Heart left ventricle (tissue), 16 donors: Measurements from ENCODE around the gene SUSD4. TPM values are rescaled to one million over a fixed set of nuclear protein-coding genes. Genes with fewer than 3 reads are reported as not detected.

Experiments used
- ATAC-seq, 4 donors: fragments of 200-7000 bp; cut with Tn5 transposase; one replicate each; pipeline ENCODE4 v1.9.1; 2020 to 2022; ENCODE audit warnings: moderate library complexity in 4 of 4, mild to moderate bottlenecking in 3 of 4, moderate number of reproducible peaks in 1 of 4
- DNase-seq, 5 donors: peaks; one replicate each; pipeline ENCODE4 v3.0.0-alpha.2; 2020
- H3K27ac ChIP-seq, 12 donors: fragments of 200-600 bp; sonication (generic) in 4 of 12; one replicate each; pipeline versions ENCODE4 v1.5.0 to v1.8.0; 2016 to 2022; ENCODE audit warnings: mild to moderate bottlenecking in 2 of 12
- H3K27me3 ChIP-seq, 9 donors: fragments of 200-600 bp; sonication (generic) in 2 of 9; one replicate each; pipeline versions ENCODE4 v1.5.1 to v1.8.0; 2016 to 2022; ENCODE audit warnings: mild to moderate bottlenecking in 3 of 9
- H3K36me3 ChIP-seq, 9 donors: fragments of 200-600 bp; sonication (generic) in 2 of 9; one replicate each; pipeline versions ENCODE4 v1.5.0 to v1.8.0; 2018 to 2022; ENCODE audit warnings: mild to moderate bottlenecking in 2 of 9
- H3K4me1 ChIP-seq, 12 donors: fragments of 200-600 bp; sonication (generic) in 4 of 12; one replicate each; pipeline versions ENCODE4 v1.5.0 to v1.8.0; 2016 to 2022; ENCODE audit warnings: mild to moderate bottlenecking in 3 of 12
- H3K4me3 ChIP-seq, 12 donors: fragments of 200-600 bp; sonication (generic) in 4 of 12; one replicate each; pipeline versions ENCODE4 v1.5.0 to v1.8.0; 2017 to 2022; ENCODE audit warnings: mild to moderate bottlenecking in 9 of 12, moderate library complexity in 4 of 12
- H3K9me3 ChIP-seq, 12 donors: fragments of 200-600 bp; sonication (generic) in 4 of 12; one replicate each; pipeline versions ENCODE4 v1.5.0 to v1.8.0; 2016 to 2022; ENCODE audit warnings: mild to moderate bottlenecking in 1 of 12
- CTCF ChIP-seq, 12 donors: fragments of 200-600 bp; sonication (generic) in 4 of 12; IDR thresholded peaks; one replicate each; pipeline versions ENCODE4 v1.5.0 to v1.8.0; 2018 to 2022; ENCODE audit warnings: antibody characterized with exemption in 12 of 12, mild to moderate bottlenecking in 5 of 12
- POLR2A ChIP-seq, 2 donors: fragments of 450-650 bp; IDR thresholded peaks; one replicate each; pipeline ENCODE4 v1.6.1; 2017; ENCODE audit warnings: antibody characterized with exemption in 2 of 2, mild to moderate bottlenecking in 2 of 2, moderate library complexity in 2 of 2
- WGBS, 4 donors: extraction: QIAGEN DNeasy Blood & Tissue Kit in 2 of 4; methylation state at CpG; one replicate each; pipeline versions ENCODE4 v1.1.5 to v1.1.7; 2013 to 2018; 5-methylcytosine and 5-hydroxymethylcytosine counted together
- intact Hi-C, 10 donors: fragments of 100-400 bp; cut with DNase I; formaldehyde crosslinking; loops; one replicate each; pipeline versions ENCODE4 v1.11.1 to v1.14.2; 2022
- polyA plus RNA-seq, 2 donors: library from polyadenylated mRNA; stranded (reverse); fragments of 200-250 nt; gene quantifications; one replicate each; pipeline ENCODE4 v1.2.3, GENCODE V29; 2013
- total RNA-seq, 9 donors: library from RNA; depleted of rRNA in 2 of 9; stranded (reverse); fragments of >200 nt in 2 of 9; fragmentation: NEBNext Ultra II Directional in 3 of 9; extraction: Animal tissue kit (Norgen Biotek cat#: 25700) in 3 of 9; gene quantifications; one replicate each; pipeline versions ENCODE4 v1.1.0 to v1.2.4, GENCODE V29; 2016 to 2023
- donor health status: ischemic (EF 13 %, LVEDD 7.1; RV severe dilation, severe dysfunction).
- donor health status: healthy with polysubstance abuse.
- donor health status: DM: no; HTN: yes; CAD: no.
- donor health status: DM: no; HTN: no; CAD: no.
- donor health status: ischemic (EF 25% LVEDD 6.9; RV normal size, moderate dysfunction).
- donor health status: ischemic (EF 25% LVEDD 5.7; RV mildly dilated, moderate dysfunction).
- donor health status: healthy.
- donor health status: DM: yes; HTN: yes; CAD: no.
- donor health status: ischemic (EF 35%, LVEDD 5.7; RV mildly dilated, moderate dysfunction).
- donor health status: nonischemic (EF 11% LVEDD 7.7; RV severe dilation, severe dysfunction).
- donor health status: DM: yes; HTN: yes; CAD: no.
- donor health status: PGD.
- donor health status: ischemic (EF 29% LVEDD 5.4; RV normal size, mild dysfunction).
- donor health status: nonischemic (EF 23%, LVEDD 6.1; RV moderate dilation, normal function).

Gene SUSD4
- total and polyA plus RNA-seq, 11 donors: 0.40 to 27.2 (median 2.4) TPM

DNA sequence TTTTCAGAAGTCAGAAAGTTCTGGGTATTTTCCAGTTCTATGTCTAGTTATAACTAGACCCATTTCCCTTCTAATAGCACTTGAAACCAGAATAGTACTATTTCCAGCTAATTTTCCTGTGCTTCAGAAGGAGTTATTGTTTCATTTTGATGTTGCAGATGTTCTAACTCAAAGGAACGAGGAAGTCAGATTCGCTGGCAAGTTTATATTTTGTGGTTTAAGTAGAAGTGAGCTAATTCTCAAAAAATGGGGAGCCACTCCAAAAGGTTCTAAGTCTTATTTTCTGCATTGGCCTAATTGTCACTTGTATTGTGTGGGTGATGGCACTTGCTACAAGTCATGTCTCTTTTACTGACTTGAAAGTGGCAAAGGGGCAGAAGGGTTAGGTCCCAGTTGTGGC is 47.3 kb upstream of the SUSD4 start:
- Histone ChIP-seq H3K27ac (peak overlapping the region in 1 of 12 donors; percentile 4), H3K36me3 (no peaks in the 10 kb centered on the region), H3K9me3 (peaks cover 0 to 1% (median 0%) of the 10 kb centered on the region in 12 donors), H3K4me1 (peaks cover 0 to 6% (median 0%) of the 10 kb centered on the region in 12 donors), H3K4me3 (no peak overlapping the region), H3K27me3 (peaks cover 0 to 2% (median 0%) of the 10 kb centered on the region in 9 donors)
- TF ChIP-seq CTCF (IDR thresholded peaks at IDR 0.05): no peak
- intact Hi-C loops: no loop called here
- DNase-seq: no peak
- ATAC-seq: peak in 2 of 4 donors; percentile 31 to 32
- WGBS, 4 donors: 60 to 66% (median 62%) methylated on average over 2 of the region's 2 CpGs

DNA sequence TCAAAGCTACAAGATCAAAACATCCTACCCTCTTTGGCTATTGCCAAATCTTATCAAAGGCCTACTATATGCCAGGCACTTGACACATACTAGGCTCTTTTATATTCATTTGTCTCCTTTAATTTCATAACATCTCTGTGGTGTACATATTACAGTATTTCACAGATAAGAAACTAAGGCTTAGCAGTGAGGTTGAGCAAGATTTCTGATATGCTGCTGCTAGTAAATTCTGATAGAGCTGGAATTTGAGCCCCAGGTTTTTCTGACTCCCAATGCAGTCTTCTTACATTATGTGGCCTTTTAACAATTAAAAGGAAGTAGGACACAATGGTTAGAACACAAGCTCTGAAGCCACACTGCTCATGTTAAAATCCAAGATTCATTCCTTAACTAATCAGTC is 46.1 kb upstream of the SUSD4 start:
- intact Hi-C loops: no loop called here
- H3K36me3 ChIP-seq: no peaks in the 10 kb centered on the region
- no peak overlapping the region for H3K27ac ChIP-seq
- TF ChIP-seq POLR2A (IDR thresholded peaks at IDR 0.05) (no peak), CTCF (IDR thresholded peaks at IDR 0.05) (no peak)
- ATAC-seq (no peak), DNase-seq (no peak)
- no peak overlapping the region for H3K4me3 ChIP-seq
- peaks cover 0 to 6% (median 0%) of the 10 kb centered on the region in 12 donors for H3K4me1 ChIP-seq
- H3K27me3 ChIP-seq: peaks cover 0 to 2% (median 0%) of the 10 kb centered on the region in 9 donors
- peaks cover 0 to 11% (median 0%) of the 10 kb centered on the region in 12 donors for H3K9me3 ChIP-seq

- Histone ChIP-seq H3K4me3 (no peak overlapping the region), H3K27me3 (peaks cover 0 to 2% (median 0%) of the 10 kb centered on the region in 9 donors), H3K27ac (no peak overlapping the region), H3K36me3 (no peaks in the 10 kb centered on the region), H3K4me1 (peaks cover 0 to 8% (median 0%) of the 10 kb centered on the region in 12 donors), H3K9me3 (peaks cover 0 to 11% (median 0%) of the 10 kb centered on the region in 12 donors)
- no peak for ATAC-seq
- WGBS, 4 donors: 75 to 84% (median 83%) methylated on average over 3 of the region's 3 CpGs
- no peak for DNase-seq
- TF ChIP-seq POLR2A (IDR thresholded peaks at IDR 0.05) (no peak), CTCF (IDR thresholded peaks at IDR 0.05) (no peak)
- intact Hi-C loops: no loop called here
Measured at GRCh38 chr1:223405507-223405906, 41.5 kb upstream of the SUSD4 start.

DNA sequence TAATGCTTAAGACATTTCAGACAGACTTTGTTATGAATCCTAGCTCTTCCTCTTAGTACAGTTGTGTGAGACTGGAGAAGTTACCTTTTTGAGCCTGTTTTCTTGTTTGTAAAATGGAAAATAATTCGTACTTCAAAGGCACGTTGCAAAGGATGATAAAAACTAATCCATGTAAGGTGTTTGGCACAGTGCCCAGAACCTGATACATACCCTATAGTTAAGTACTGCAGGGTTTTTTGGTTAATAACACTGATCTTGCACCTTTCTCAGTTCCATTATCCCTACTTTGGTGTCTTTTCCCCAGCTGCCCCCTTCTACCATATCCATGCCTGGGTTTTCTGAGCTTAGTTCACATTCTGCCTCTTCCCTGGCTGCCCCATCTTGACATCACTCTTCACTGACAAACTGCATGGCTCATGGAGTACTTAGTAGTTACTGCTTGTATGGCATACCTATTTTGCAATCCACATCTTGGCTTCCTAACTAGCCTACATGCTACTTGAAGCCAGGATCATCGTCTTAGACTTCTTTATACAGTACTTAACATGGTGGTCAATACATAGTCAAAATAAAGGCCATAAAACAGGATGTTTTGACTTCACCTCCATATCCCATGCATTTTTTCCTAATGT is 39.3 kb upstream of the SUSD4 start:
- ATAC-seq (no peak), DNase-seq (no peak)
- H3K4me1 ChIP-seq: peaks cover 0 to 8% (median 0%) of the 10 kb centered on the region in 12 donors
- H3K4me3 ChIP-seq: no peak overlapping the region
- no peaks in the 10 kb centered on the region for H3K36me3 ChIP-seq
- peaks cover 0 to 11% (median 0%) of the 10 kb centered on the region in 12 donors for H3K9me3 ChIP-seq
- WGBS, 4 donors: 67 to 76% (median 73%) methylated on average over 3 of the region's 3 CpGs
- H3K27me3 ChIP-seq: peaks cover 0 to 2% (median 0%) of the 10 kb centered on the region in 9 donors
- no peak for TF ChIP-seq CTCF (IDR thresholded peaks at IDR 0.05)
- no peak for TF ChIP-seq POLR2A (IDR thresholded peaks at IDR 0.05)
- intact Hi-C loops: no loop called here
- H3K27ac ChIP-seq: no peak overlapping the region
